HG02571 (cell line): ENCODE measurements around the gene EVC2.

Experiments
- ATAC-seq: cut with Tn5 transposase; IDR thresholded peaks from one replicate; pipeline ENCODE4 v1.9.1; 2021; ENCODE audit warnings: mild to moderate bottlenecking, moderate library complexity; ENCODE audit not compliant: unreplicated experiment

Gene EVC2

DNA sequence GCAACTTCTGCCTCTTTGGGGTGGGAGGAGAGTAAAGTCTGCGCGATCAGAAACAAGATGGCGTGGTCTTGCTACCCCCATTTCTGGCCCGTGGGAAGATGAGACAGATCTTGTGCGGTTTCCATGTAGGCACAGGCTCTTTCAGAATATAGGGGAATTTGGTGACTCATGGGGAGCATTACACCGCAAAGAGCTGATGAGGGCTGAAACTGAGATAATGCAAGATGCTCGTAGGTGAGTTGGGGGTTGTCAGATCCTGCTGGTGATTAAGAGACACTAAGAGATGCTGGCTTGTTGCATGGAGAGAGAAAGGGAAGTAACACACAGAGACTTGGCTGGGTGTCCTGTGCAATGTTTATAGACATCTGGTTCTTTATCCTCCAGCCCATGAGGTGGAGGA lies 4.2 kb upstream of the EVC2 start:
- no peak for ATAC-seq

DNA sequence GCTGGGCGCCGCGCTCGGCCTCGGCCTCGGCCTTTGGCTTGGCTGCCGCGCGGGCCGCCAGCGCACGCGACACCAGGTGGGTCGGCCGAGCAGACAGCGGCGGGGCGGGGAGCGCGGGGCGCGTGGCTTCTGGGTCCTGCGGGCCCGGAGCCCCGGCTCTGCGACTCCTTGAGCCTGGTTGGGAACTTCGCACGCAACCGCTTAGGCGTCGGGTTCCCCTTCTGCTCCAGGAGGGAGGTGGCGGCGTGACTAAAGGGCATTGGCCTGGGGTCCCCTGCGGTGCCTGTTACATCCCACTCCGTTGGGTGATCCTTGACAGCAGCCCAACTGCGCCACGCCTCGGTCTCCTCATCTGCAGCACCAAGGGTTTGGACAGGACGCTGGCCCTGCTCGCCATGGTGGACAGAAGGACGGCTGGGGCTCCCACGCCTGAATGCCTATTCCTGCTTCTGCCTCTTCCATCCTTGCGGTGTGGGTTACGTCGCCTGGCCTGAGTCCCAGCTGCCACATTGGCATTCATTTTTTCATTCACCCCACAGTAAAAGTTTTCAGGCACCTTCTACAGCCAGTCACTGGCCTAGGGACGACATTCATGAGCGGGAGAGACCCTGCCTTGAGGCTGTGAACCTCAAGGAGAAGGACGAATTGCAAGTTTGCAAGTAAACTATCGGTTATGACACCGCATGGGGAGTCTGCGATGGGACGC lies 3.3 kb upstream of the EVC2 start:
- ATAC-seq = no peak

DNA sequence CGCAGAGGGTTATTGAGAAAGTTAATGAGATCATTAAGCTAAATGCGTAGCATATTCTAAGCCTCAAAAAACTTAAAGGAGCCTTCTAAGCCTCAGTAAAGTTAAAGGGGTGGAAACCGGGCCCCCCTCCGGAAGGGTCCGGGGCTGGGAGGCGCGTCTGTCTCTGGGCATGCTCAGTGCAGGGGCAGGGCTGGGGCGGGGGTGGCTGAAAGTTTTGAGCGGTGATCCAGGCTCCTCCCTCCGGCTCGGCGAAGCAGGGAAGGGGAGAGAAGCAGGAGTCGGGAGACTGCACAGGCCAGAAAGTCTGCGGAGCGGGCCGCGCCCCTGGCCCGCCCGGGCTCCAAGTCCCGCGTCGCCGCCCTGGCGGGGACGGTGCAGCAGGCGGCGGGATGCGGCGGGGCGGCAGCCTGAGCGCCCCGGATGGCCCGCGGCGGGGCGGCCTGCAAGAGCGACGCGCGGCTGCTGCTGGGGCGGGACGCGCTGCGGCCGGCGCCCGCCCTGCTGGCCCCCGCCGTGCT lies 2.7 kb upstream of the EVC2 start, which contains the start of gene EVC:
EVC (plus strand) TSS at position 241 of the 518 bp plus-strand sequence; CDS start at position 421, 180 bp downstream.
- ATAC-seq = no peak

DNA sequence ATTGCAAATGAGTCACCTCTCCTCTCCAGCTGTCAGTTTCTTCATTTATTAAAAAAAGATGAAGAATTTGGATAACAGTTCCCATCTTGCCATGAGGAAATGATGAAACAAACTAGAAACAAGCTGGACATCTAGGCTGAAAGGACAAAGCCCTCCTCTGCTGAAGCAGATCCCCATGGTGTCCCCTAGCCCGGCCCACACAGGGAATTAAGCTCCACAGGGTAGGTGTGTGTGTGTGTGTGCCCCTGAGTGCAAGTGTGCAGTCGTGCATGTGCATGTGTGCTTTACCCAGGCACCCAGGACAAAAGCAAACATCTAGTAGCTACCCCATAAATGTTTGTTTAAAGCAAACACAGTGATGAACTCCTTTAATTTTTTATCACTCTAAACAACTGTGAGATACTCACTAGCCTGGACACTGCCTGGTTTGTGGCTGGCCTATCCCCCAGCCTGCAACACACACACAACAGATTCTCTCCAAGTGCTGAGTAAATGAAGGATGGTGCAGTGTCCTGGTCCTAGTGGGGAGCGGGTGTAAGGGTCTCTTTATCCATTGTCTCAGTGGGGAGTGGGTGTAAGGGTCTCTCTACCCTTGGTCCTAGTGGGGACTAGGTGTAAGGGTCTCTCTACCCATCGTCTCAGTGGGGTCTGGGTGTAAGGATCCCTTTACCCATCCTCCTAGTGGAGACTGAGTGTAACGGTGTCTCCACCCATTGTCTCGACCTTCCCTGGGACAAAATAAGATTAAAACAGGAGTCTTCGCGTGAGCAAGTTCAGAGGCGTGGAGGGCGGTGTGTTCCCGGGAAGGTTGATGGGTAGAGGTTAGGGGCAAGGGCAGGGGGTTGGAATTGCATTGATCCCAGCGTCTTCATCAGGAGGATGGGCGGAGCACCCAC lies 2.0 kb upstream of the EVC2 start:
- ATAC-seq = no peak

GRCh38 chr4:5709207-5709575 lies 832 bp upstream of the EVC2 start:
- no peak for ATAC-seq

DNA sequence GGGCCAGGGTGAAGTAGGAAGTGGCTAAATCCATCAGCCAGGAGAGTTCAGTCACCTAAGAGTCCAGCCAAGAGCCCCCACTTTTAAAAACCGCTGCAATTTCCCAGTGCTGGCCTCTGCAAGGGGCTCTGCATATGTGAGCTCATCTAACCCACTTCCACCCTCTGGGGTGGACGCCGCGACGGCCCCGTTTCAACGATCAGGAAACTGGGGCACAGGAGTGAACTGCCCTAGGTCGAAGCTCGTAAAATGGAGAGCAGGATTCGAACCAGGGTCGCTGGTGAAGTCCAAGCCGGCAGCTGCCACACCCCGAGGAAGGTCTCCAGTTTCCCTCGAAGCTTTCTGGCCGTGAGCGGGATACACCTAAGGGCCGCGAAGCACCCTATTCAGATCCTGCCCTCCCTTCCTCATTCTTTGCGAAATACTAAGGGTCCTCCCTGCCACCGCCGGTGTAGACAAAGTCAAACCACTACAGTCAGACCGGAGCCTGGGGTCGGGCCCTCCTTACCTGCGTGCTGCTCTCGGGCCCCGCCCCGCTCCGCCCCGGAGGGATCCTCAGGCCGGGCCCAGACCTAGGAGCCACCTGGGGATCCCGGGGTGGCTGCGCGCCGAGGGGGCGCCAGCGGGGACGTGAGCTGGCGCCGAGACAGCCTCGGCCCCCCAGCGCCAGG lies 446 bp downstream of the EVC2 start:
- ATAC-seq = no peak

DNA sequence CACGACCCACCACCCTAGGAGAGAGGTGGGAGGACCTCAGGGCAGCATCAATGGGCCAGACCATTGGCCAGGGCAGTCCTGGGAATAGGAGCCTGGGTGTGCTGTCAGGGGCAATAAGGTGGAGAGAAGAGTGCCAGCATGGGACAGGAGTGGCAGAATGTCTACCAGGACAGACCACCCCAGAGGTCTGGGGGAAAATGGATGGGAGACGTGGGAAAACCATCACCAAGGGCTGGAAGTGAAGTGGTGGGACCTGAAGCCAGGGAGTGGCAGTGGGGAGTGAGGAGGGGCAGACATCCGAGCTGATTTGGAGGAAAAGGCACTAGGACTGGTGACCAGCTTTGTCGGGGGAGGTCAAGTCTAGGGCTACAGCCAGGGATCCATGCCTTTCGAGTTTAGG lies 993 bp downstream of the EVC2 start:
- ATAC-seq = no peak

DNA sequence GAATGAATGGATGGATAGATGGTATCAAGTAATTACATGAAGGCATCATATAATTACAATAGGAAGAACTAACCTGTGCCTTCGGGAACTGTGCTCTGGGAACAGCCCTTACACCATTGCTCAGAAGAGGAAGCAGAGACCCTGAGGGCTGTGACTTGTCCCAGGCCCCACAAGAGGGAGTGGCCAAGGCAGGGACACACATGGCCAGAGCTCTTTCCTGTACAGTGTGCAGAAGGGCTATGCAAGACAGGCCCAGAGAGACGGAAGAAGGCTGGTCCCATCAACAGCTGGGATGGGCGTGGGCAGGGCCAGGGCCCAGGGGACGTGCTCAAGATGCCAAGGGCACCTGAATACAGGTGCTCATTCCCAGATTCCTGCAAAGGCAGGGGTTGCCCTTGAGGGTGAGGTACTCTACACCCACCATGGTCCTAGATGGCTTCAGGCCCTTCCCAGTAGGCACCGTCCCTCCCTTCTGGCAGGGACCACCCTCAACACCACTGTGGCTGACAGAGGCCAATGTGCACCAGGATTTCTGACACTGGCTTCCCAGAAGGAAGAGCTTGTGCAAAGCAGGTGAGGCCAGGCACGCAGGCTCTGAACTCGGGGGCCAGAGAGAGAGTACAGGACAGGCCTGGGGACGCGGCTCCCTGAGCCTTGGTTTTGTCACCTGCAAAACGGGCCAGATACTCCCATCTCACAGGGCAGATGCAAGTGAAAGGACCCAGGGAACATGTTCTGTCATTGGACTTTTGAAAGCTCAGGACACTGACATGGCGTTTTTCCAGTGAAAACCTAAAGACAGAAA lies 1.7 kb downstream of the EVC2 start:
- ATAC-seq = no peak

DNA sequence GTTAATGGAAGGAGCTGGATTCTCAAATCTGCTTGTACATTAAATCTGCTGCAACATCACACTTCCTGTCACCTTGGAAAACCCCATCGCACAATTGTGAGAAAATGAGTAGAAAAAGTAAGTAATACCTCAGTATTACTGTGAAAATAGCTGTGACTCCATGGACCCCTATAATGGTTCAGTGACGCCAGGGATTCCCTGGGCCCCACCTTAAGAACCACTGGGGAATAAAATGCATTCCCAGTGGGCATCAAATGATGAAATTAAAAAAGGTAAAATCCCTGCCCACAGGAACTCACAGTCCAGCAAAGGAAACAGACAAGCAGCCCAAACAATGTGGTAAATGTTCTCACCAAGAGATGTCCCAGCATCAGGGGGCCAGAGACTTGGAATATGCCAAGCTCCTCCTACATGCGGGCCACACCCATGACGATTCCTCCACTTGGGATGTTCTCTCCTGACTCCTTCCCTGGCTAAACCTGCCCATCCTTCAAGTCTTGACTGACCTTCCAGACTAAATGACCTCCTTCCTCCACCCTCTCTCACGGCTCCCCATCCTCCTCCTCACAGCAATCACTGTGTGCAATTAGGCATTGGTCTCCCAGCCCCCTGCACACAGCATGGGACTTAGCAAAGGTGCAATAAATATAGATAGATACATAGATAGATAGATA lies 2.6 kb downstream of the EVC2 start:
- no peak for ATAC-seq

- no peak for ATAC-seq
Observed at GRCh38 chr4:5704276-5704675, 4.1 kb downstream of the EVC2 start.

GRCh38 chr4:5703831-5704230 lies 4.5 kb downstream of the EVC2 start:
- no peak for ATAC-seq

DNA sequence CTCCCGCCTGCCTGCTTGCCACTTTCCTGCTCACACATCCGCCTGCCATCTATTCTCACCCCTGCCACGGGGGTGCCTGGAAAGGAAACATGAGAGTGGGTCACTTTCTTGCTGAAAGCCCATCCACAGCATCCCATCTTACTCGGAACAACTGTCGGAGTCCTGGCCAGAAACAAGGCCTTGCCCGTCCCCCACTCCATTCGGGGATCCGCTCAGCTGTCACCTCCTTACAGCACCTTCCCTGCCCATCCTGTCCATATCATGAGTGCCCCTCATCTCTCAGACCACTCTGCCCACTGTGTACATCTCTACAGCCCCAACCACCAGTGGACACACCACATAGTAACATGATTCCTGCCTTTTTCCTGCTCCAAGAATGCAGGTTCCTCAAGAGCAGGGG lies 6.4 kb downstream of the EVC2 start:
- ATAC-seq = no peak

DNA sequence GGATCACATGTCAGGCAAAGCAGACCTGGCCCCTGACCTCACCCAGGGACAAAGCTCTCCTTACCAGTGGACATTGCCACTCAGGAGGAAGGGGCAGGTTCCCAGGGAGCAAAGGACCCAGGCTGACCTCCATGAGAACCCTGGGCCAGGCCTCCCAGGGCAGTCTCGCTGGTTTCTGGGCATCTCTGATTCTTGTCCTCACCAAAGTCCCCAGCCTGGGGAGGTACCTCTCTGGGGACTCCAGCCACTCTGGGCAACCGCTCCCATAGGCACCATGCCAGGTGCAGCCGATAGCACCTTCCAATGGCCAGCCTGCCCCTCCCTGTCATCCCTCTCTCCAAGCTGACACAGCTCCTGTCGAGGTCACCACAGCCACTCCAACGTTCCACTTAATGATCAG lies 7.9 kb downstream of the EVC2 start:
- ATAC-seq = no peak

- no peak for ATAC-seq
Observed at GRCh38 chr4:5696341-5696740, 12.0 kb downstream of the EVC2 start.

DNA sequence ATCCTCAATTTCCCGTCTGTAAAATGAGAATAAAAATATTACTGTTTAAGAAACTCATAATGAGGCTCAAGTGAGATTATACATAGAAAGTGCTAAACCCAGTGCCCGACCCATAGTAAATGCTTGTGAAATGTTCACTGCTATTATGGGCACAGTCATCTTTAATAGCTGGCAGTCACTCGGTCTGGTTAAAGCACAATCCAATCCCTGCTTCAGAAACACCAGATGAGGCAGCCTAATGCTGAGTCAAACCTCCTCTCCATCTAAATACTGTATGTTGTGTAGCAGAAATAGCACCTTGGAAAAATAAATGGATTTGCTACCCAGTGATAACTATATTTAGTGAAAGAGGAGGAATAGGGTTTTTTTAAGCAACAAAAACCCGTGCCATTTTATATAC lies 14.5 kb downstream of the EVC2 start:
- no peak for ATAC-seq

DNA sequence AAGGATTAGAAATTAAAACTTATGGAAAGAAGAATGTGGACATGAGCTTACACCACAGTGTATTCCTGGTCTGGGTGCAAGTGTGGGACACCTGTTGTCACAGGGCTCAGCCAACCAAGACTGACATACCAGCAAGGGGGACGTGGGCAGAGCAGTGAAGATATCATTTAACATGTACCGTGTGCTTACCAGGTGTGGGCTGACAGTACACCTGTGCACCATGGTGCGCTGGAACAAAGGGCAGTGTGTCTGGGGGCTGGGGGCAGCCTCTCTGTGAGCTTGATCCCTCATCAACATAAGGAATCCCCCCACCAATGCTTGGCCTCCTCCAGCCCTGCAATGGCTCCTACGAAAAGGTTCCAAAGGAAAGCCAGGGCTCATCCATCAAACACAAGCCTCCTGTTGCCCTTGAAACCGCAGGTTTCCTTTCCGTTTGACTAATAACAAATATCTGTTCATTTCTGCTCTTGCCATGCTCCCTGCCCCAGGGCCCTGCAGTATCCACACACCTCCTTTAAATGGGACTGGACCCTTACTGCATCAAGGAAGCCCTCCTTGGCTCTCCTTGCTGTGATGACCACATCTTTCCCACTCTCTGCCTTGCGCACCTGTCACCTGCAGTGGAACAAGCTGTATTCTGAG lies 16.7 kb downstream of the EVC2 start:
- ATAC-seq = no peak

- no peak for ATAC-seq
Observed at GRCh38 chr4:5689065-5689464, 19.3 kb downstream of the EVC2 start.

DNA sequence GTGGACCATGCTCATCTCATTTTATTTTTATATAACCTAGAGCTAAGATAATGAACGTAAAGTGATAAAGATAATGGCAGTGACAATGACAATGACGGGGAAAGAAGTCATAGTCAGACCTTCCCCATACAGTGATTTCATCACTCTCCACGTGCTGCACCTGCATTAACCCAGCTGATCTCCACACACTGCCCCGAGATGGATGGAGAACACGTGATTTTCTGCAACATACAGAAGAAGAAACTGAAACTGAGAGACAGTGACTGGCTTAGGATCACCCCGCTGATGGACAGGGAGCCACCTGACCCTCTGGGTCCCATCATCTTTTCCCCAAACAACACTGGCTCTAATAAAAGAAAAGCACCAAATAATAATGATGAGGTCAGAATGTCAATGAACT lies 22.0 kb downstream of the EVC2 start:
- ATAC-seq = no peak

GRCh38 chr4:5685296-5685695 lies 23.1 kb downstream of the EVC2 start:
- no peak for ATAC-seq

GRCh38 chr4:5683566-5683965 lies 24.8 kb downstream of the EVC2 start:
- ATAC-seq = no peak
